Astrocyte of the spinal cord (primary cell): Measurements from ENCODE around the gene TMCC1.

ENCODE experiments used
- DNase-seq: peaks from one replicate; pipeline ENCODE4 v3.0.0; 2011; ENCODE audit warnings: low read depth, low spot score
- H3K4me3 ChIP-seq: 2 replicates; pipeline ENCODE4 v1.5.1; 2011; ENCODE audit warnings: low read depth, mild to moderate bottlenecking, low read length, moderate library complexity
- CTCF ChIP-seq: IDR thresholded peaks from 2 replicates; pipeline ENCODE4 v1.5.1; 2012; ENCODE audit warnings: low read depth, mild to moderate bottlenecking, low read length, inconsistent platforms
- in situ Hi-C: cut with HindIII; loops from 2 replicates; pipeline ENCODE4 v1.10.0; 2017; ENCODE audit warnings: low sequenced_read_pairs

Gene TMCC1

GRCh38 chr3:129615751-129616281 lies 277.7 kb downstream of the TMCC1 start:
- TF ChIP-seq CTCF, result no peak
- no peak for DNase-seq
- in situ Hi-C loops, result no loop called here
- no peak overlapping the region for H3K4me3 ChIP-seq

- DNase-seq, result no peak
- H3K4me3 ChIP-seq, result no peak overlapping the region
Measured at GRCh38 chr3:129614927-129615363, 278.6 kb downstream of the TMCC1 start.

GRCh38 chr3:129614435-129614834 lies 279.1 kb downstream of the TMCC1 start:
- H3K4me3 ChIP-seq, result no peak overlapping the region
- in situ Hi-C loops, result no loop called here
- no peak for TF ChIP-seq CTCF
- no peak for DNase-seq

More at GRCh38 chr3:129614927-129615363, 278.6 kb downstream of the TMCC1 start:
- no peak for TF ChIP-seq CTCF
- in situ Hi-C loops, result no loop called here

GRCh38 chr3:129613367-129613740 lies 280.2 kb downstream of the TMCC1 start:
- no peak overlapping the region for H3K4me3 ChIP-seq
- DNase-seq, result no peak
- TF ChIP-seq CTCF, result no peak
- in situ Hi-C loops, result no loop called here

GRCh38 chr3:129612534-129613366 lies 280.8 kb downstream of the TMCC1 start:
- no peak overlapping the region for H3K4me3 ChIP-seq

More at GRCh38 chr3:129612534-129613366, 280.8 kb downstream of the TMCC1 start:
- in situ Hi-C loops, result no loop called here
- DNase-seq, result no peak
- TF ChIP-seq CTCF, result no peak
